HEK293 (cell line): Measurements from ENCODE around the gene COX19.

Experiments
- CTCF ChIA-PET: fragments of 350-600 bp; formaldehyde crosslinking; extraction: SDS; loops from one replicate; lab custom pipeline; 2021; ENCODE audit warnings: antibody characterized with exemption; lab: Yijun Ruan, JAX
- POLR2A ChIA-PET: fragments of 300-600 bp; formaldehyde crosslinking; extraction: SDS; loops from one replicate; lab custom pipeline; 2020; ENCODE audit warnings: antibody characterized with exemption, inconsistent platforms; lab: Yijun Ruan, JAX
- H3K27ac ChIP-seq: fragments of 200-500 bp; sonication (Bioruptor generic); 2 replicates; pipeline ENCODE4 v1.5.1; 2014; ENCODE audit warnings: low read depth, low read length, control low read depth, inconsistent platforms; ENCODE audit errors: extremely low read depth
- H3K36me3 ChIP-seq, 2 experiments: fragments of 200-500 bp in 1 of 2; sonication (Bioruptor generic) in 1 of 2; 1 replicate in 1 of 2; 2 replicates in 1 of 2; pipeline ENCODE4 v1.5.1; 2014 to 2017; ENCODE audit warnings: inconsistent platforms in 2 of 2, low read length in 2 of 2; ENCODE audit not compliant: control insufficient read depth in 2 of 2, insufficient read depth in 1 of 2
- H3K4me1 ChIP-seq: fragments of 200-500 bp; sonication (Bioruptor generic); 2 replicates; pipeline ENCODE4 v1.5.1; 2014; ENCODE audit warnings: mild to moderate bottlenecking, low read length, inconsistent platforms; ENCODE audit not compliant: control insufficient read depth, insufficient read depth
- H3K4me3 ChIP-seq: 2 replicates; pipeline ENCODE4 v1.5.1; 2011; ENCODE audit warnings: low read depth, mild to moderate bottlenecking, control low read depth, low read length, moderate library complexity
- H3K9me3 ChIP-seq: fragments of 200-500 bp; sonication (Bioruptor generic); 2 replicates; pipeline ENCODE4 v1.5.1; 2014; ENCODE audit warnings: low read depth, low read length, inconsistent platforms; ENCODE audit not compliant: control insufficient read depth, insufficient read depth
- FEZF1 ChIP-seq: fragments of 450-650 bp; formaldehyde crosslinking; IDR thresholded peaks from 2 replicates; pipeline ENCODE4 v1.5.1; 2016; ENCODE audit warnings: missing biosample characterization, missing genetic modification characterization
- GFI1B ChIP-seq: fragments of 450-650 bp; formaldehyde crosslinking; IDR thresholded peaks from 2 replicates; pipeline ENCODE4 v1.5.1; 2016; ENCODE audit warnings: missing biosample characterization, missing genetic modification characterization
- GLI4 ChIP-seq: fragments of 450-650 bp; formaldehyde crosslinking; IDR thresholded peaks from 2 replicates; pipeline ENCODE4 v1.5.1; 2016; ENCODE audit warnings: missing biosample characterization, missing genetic modification characterization
- ZNF202 ChIP-seq: fragments of 450-650 bp; formaldehyde crosslinking; IDR thresholded peaks from 2 replicates; pipeline ENCODE4 v1.5.1; 2016; ENCODE audit warnings: missing biosample characterization, missing genetic modification characterization, borderline replicate concordance
- ZNF274 ChIP-seq, 2 experiments: fragments of 200-500 bp in 1 of 2; fragments of 450-650 bp in 1 of 2; sonication (Bioruptor generic) in 1 of 2; formaldehyde crosslinking in 1 of 2; IDR thresholded peaks; 2 replicates each; pipeline versions ENCODE4 v1.5.1 to v1.6.1; 2014 to 2016; ENCODE audit warnings: borderline replicate concordance in 1 of 2, inconsistent platforms in 1 of 2, low read length in 1 of 2, missing biosample characterization in 1 of 2, missing genetic modification characterization in 1 of 2
- ZNF366 ChIP-seq: fragments of 450-650 bp; formaldehyde crosslinking; conservative IDR thresholded peaks from 2 replicates; pipeline ENCODE4 v1.5.1; 2016; ENCODE audit warnings: missing biosample characterization, missing genetic modification characterization
- ZNF558 ChIP-seq: fragments of 450-650 bp; formaldehyde crosslinking; IDR thresholded peaks from 2 replicates; pipeline ENCODE4 v1.5.1; 2016; ENCODE audit warnings: missing biosample characterization, missing genetic modification characterization
- ZNF664 ChIP-seq: fragments of 450-650 bp; formaldehyde crosslinking; IDR thresholded peaks from 2 replicates; pipeline ENCODE4 v1.5.1; 2016; ENCODE audit warnings: missing biosample characterization, missing genetic modification characterization
- ZNF677 ChIP-seq: fragments of 450-650 bp; IDR thresholded peaks from 2 replicates; pipeline ENCODE4 v1.5.0; 2018; ENCODE audit warnings: missing biosample characterization, mild to moderate bottlenecking, missing genetic modification characterization, moderate library complexity
- ZNF76 ChIP-seq: fragments of 450-650 bp; formaldehyde crosslinking; IDR thresholded peaks from 2 replicates; pipeline ENCODE4; 2016; ENCODE audit warnings: low read depth, missing biosample characterization, missing genetic modification characterization, borderline replicate concordance
- ZNF777 ChIP-seq: fragments of 450-650 bp; formaldehyde crosslinking; IDR thresholded peaks from 2 replicates; pipeline ENCODE4 v1.5.1; 2017; ENCODE audit warnings: missing biosample characterization, missing genetic modification characterization, borderline replicate concordance
- ZNF791 ChIP-seq: fragments of 450-650 bp; formaldehyde crosslinking; IDR thresholded peaks from 2 replicates; pipeline ENCODE4 v1.5.1; 2016; ENCODE audit warnings: missing biosample characterization, missing genetic modification characterization
- ZNF837 ChIP-seq: fragments of 450-650 bp; formaldehyde crosslinking; IDR thresholded peaks from 2 replicates; pipeline ENCODE4 v1.5.1; 2016; ENCODE audit warnings: missing biosample characterization, missing genetic modification characterization
- ZSCAN4 ChIP-seq: fragments of 450-650 bp; formaldehyde crosslinking; IDR thresholded peaks from 2 replicates; pipeline ENCODE4 v1.5.1; 2017; ENCODE audit warnings: missing biosample characterization, missing genetic modification characterization
- TF ChIP-seq, protein P1 (sequence below): fragments of 450-650 bp; formaldehyde crosslinking; IDR thresholded peaks from 2 replicates; pipeline ENCODE4 v1.5.1; 2016; ENCODE audit warnings: missing biosample characterization, missing genetic modification characterization
- TF ChIP-seq, protein P2 (sequence below): fragments of 450-650 bp; formaldehyde crosslinking; IDR thresholded peaks from 2 replicates; pipeline ENCODE4 v1.5.0; 2017; ENCODE audit warnings: missing biosample characterization, missing genetic modification characterization, borderline replicate concordance
- TF ChIP-seq, protein P3 (sequence below): fragments of 450-650 bp; formaldehyde crosslinking; IDR thresholded peaks from 2 replicates; pipeline ENCODE4 v1.5.1; 2016; ENCODE audit warnings: missing biosample characterization, missing genetic modification characterization

COX19 gene

DNA sequence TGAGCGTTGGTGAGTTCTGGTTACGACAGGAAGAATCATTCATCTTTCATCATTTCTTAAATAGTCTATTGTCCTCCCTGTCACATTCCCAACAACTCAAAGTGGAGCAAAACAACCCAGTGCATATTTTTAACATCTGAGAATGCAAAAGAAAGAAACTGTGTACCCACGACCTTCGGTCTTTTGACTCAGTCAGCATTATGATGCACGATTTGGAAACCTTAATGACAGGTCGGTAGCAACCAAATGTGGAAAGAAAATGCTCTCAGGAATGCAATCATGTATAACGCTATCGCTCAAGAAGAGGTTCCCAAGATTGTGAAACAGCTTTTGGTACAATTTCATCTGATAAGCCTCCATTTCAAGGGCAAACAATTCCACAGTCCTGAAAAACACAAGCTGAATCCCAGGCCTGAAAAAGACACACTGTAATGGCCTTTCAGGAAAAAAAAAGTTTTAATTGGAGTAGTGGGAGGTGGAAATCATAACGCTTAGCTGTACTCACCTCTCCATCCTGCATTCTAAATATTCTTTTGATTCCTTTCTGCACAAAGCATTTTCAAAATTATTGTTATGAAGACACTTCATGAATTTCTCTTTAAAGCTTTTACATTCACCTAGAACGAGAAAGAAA is 2.6 kb downstream of the COX19 start:
- H3K4me3 ChIP-seq, result no peak overlapping the region
- TF ChIP-seq, protein P1, sequence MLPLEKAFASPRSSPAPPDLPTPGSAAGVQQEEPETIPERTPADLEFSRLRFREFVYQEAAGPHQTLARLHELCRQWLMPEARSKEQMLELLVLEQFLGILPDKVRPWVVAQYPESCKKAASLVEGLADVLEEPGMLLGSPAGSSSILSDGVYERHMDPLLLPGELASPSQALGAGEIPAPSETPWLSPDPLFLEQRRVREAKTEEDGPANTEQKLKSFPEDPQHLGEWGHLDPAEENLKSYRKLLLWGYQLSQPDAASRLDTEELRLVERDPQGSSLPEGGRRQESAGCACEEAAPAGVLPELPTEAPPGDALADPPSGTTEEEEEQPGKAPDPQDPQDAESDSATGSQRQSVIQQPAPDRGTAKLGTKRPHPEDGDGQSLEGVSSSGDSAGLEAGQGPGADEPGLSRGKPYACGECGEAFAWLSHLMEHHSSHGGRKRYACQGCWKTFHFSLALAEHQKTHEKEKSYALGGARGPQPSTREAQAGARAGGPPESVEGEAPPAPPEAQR (tag by site-specific recombination), result no peak
- TF ChIP-seq FEZF1 (tag by site-specific recombination) (no peak), ZNF274 (IDR thresholded peaks at IDR 0.05; ENCODE audit: low read length) (no peak), ZNF274 (tag by site-specific recombination; IDR thresholded peaks at IDR 0.05; ENCODE audit: borderline replicate concordance) (no peak), ZNF76 (tag by site-specific recombination) (no peak), ZNF366 (no peak), ZNF677 (tag by site-specific recombination) (no peak), ZNF791 (no peak), ZNF837 (tag by site-specific recombination) (no peak), ZNF558 (tag by site-specific recombination) (no peak), ZNF202 (no peak), GFI1B (tag by site-specific recombination) (no peak), GLI4 (tag by site-specific recombination) (no peak), ZNF664 (tag by site-specific recombination) (no peak)
- TF ChIP-seq, protein P2, sequence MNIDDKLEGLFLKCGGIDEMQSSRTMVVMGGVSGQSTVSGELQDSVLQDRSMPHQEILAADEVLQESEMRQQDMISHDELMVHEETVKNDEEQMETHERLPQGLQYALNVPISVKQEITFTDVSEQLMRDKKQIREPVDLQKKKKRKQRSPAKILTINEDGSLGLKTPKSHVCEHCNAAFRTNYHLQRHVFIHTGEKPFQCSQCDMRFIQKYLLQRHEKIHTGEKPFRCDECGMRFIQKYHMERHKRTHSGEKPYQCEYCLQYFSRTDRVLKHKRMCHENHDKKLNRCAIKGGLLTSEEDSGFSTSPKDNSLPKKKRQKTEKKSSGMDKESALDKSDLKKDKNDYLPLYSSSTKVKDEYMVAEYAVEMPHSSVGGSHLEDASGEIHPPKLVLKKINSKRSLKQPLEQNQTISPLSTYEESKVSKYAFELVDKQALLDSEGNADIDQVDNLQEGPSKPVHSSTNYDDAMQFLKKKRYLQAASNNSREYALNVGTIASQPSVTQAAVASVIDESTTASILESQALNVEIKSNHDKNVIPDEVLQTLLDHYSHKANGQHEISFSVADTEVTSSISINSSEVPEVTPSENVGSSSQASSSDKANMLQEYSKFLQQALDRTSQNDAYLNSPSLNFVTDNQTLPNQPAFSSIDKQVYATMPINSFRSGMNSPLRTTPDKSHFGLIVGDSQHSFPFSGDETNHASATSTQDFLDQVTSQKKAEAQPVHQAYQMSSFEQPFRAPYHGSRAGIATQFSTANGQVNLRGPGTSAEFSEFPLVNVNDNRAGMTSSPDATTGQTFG (tag by site-specific recombination), result no peak
- TF ChIP-seq, protein P3, sequence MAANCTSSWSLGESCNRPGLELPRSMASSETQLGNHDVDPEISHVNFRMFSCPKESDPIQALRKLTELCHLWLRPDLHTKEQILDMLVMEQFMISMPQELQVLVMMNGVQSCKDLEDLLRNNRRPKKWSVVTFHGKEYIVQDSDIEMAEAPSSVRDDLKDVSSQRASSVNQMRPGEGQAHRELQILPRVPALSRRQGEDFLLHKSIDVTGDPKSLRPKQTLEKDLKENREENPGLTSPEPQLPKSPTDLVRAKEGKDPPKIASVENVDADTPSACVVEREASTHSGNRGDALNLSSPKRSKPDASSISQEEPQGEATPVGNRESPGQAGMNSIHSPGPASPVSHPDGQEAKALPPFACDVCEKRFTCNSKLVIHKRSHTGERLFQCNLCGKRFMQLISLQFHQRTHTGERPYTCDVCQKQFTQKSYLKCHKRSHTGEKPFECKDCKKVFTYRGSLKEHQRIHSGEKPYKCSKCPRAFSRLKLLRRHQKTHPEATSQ, result no peak
- H3K36me3 ChIP-seq, result peaks cover 24 to 43% of the 10 kb centered on the region in 2 experiments
- H3K9me3 ChIP-seq, result no peaks in the 10 kb centered on the region
- CTCF ChIA-PET, result interaction anchor here (0.8 to 3.2 kb wide), 3 partner anchors 21 to 93 kb away, joined by 4 to 25 read pairs (median 5); no protein-coding TSS in a partner anchor
- H3K27ac ChIP-seq, result no peak overlapping the region
- POLR2A ChIA-PET, result no interaction called here
- no peaks in the 10 kb centered on the region for H3K4me1 ChIP-seq

GRCh38 chr7:972110-972509 is 3.2 kb downstream of the COX19 start:
- Histone ChIP-seq H3K4me1 (no peaks in the 10 kb centered on the region), H3K4me3 (no peak overlapping the region), H3K9me3 (no peaks in the 10 kb centered on the region), H3K36me3 (peaks cover 24 to 50% of the 10 kb centered on the region in 2 experiments), H3K27ac (no peak overlapping the region)
- ChIA-PET CTCF (interaction anchor here (0.8 to 1.2 kb wide), 2 partner anchors 62 to 93 kb away, joined by 4 to 5 read pairs; no protein-coding TSS in a partner anchor), POLR2A (no interaction called here)
- TF ChIP-seq ZNF777, result no peak
- no peak for TF ChIP-seq ZSCAN4 (tag by site-specific recombination)
